K562 (cell line): ENCODE results near the gene RGS19. TPM values are rescaled to one million over a fixed set of nuclear protein-coding genes. Genes with fewer than 3 reads are reported as not detected.

ENCODE experiments used
- CXXC5 ChIP-seq: fragments of 250-450 bp; sonication (Bioruptor Pico); IDR thresholded peaks from 2 replicates; pipeline ENCODE4 v1.8.0; 2022; ENCODE audit warnings: inconsistent platforms, mild to moderate bottlenecking, moderate library complexity
- ILK ChIP-seq: fragments of 450-650 bp; IDR thresholded peaks from 2 replicates; pipeline ENCODE4 v1.6.1; 2016; ENCODE audit warnings: missing genetic modification characterization, low read depth, mild to moderate bottlenecking, missing compliant biosample characterization, moderate library complexity, borderline replicate concordance
- RBFOX2 ChIP-seq: fragments of 200-400 bp; formaldehyde crosslinking; IDR thresholded peaks from 2 replicates; pipeline ENCODE4 v1.6.1; 2017; ENCODE audit warnings: low read depth, mild to moderate bottlenecking, low read length, moderate library complexity
- RBM14 ChIP-seq: fragments of 200-400 bp; formaldehyde crosslinking; IDR thresholded peaks from 2 replicates; pipeline ENCODE4 v1.6.1; 2018; ENCODE audit warnings: low read depth, mild to moderate bottlenecking, low read length, moderate library complexity, borderline replicate concordance; ENCODE audit not compliant: insufficient read depth
- SLC30A9 ChIP-seq: fragments of 250-450 bp; sonication (Bioruptor Pico); IDR thresholded peaks from 2 replicates; pipeline ENCODE4 v1.8.0; 2022; ENCODE audit warnings: mild to moderate bottlenecking, moderate library complexity
- U2AF1 ChIP-seq: fragments of 200-400 bp; formaldehyde crosslinking; optimal IDR thresholded peaks from 2 replicates; pipeline ENCODE3; 2017; ENCODE audit warnings: mild to moderate bottlenecking, low read depth, low read length, moderate library complexity
- ZNF175 ChIP-seq: fragments of 200-800 bp; sonication (Bioruptor generic); IDR thresholded peaks from 2 replicates; pipeline ENCODE4 v1.6.1; 2016; ENCODE audit warnings: low read depth, mild to moderate bottlenecking, missing genetic modification characterization, missing compliant biosample characterization
- ZNF75A ChIP-seq: fragments of 450-650 bp; formaldehyde crosslinking; IDR thresholded peaks from 2 replicates; pipeline ENCODE4 v1.4.0; 2020; ENCODE audit warnings: mild to moderate bottlenecking
- ZNF76 ChIP-seq: fragments of 250-450 bp; sonication (Bioruptor Pico); IDR thresholded peaks from 2 replicates; pipeline ENCODE4 v1.4.0; 2020; ENCODE audit warnings: mild to moderate bottlenecking, moderate library complexity, borderline replicate concordance
- polyA plus RNA-seq, 8 experiments: library from polyadenylated mRNA; depleted of rRNA in 4 of 8; stranded (reverse) in 5 of 8; unstranded in 3 of 8; fragments of >200 nt; fragmentation: Nextera tagmentation in 2 of 8; fragmentation: Illumina TruSeq in 1 of 8; extraction: Ambion mirVana in 2 of 8; extraction: Trizol in 1 of 8; gene quantifications; 2 replicates each; pipeline versions ENCODE4 v1.2.1 to v1.2.3, GENCODE V29; 2011 to 2014; ENCODE audit warnings: inconsistent platforms in 1 of 8, missing spikeins in 1 of 8
- total RNA-seq, 7 experiments: library from RNA; depleted of rRNA in 6 of 7; stranded (reverse); fragments of >200 nt in 6 of 7; fragmentation: Illumina TruSeq in 2 of 7; extraction: Trizol in 2 of 7; gene quantifications; 2 replicates each; pipeline versions ENCODE4 v1.2.1 to v1.2.3, GENCODE V29; 2011 to 2021; ENCODE audit warnings: low replicate concordance in 1 of 7
- TF ChIP-seq, protein P1 (sequence below), 2 experiments: fragments of 450-650 bp; IDR thresholded peaks; 2 replicates each; pipeline ENCODE4 v1.6.1; 2018; ENCODE audit warnings: mild to moderate bottlenecking in 2 of 2, low read depth in 1 of 2; ENCODE audit not compliant: partially characterized antibody in 2 of 2
- TF ChIP-seq, protein P2 (sequence below): fragments of 450-650 bp; IDR thresholded peaks from 2 replicates; pipeline ENCODE4 v1.6.1; 2016; ENCODE audit warnings: borderline replicate concordance
- TF ChIP-seq, protein P3 (sequence below): fragments of 450-650 bp; formaldehyde crosslinking; IDR thresholded peaks from 2 replicates; pipeline ENCODE4 v1.4.0; 2020; ENCODE audit warnings: mild to moderate bottlenecking, moderate library complexity
- TF ChIP-seq, protein P4 (sequence below), 3 experiments: IDR thresholded peaks in 2 of 3; conservative IDR thresholded peaks in 1 of 3; 2 replicates each; pipeline ENCODE4 v1.5.1; 2011 to 2012; ENCODE audit warnings: low read length in 3 of 3, mild to moderate bottlenecking in 3 of 3, control low read depth in 2 of 3, improper control_type of control experiment in 1 of 3, inconsistent platforms in 1 of 3, low read depth in 1 of 3, mixed read lengths in 1 of 3, moderate library complexity in 1 of 3; ENCODE audit not compliant: insufficient read depth in 2 of 3
- TF ChIP-seq, protein P5 (sequence below), 2 experiments: fragments of 450-650 bp; IDR thresholded peaks; 2 replicates each; pipeline ENCODE4 v1.6.1; 2016

The RGS19 gene
- total and polyA plus RNA-seq, 9 of the 15 experiments (the other 6 are each of a cell fraction or from before 2014, with no cell fraction given) = 0.41 to 23.7 (median 14.6) TPM

DNA sequence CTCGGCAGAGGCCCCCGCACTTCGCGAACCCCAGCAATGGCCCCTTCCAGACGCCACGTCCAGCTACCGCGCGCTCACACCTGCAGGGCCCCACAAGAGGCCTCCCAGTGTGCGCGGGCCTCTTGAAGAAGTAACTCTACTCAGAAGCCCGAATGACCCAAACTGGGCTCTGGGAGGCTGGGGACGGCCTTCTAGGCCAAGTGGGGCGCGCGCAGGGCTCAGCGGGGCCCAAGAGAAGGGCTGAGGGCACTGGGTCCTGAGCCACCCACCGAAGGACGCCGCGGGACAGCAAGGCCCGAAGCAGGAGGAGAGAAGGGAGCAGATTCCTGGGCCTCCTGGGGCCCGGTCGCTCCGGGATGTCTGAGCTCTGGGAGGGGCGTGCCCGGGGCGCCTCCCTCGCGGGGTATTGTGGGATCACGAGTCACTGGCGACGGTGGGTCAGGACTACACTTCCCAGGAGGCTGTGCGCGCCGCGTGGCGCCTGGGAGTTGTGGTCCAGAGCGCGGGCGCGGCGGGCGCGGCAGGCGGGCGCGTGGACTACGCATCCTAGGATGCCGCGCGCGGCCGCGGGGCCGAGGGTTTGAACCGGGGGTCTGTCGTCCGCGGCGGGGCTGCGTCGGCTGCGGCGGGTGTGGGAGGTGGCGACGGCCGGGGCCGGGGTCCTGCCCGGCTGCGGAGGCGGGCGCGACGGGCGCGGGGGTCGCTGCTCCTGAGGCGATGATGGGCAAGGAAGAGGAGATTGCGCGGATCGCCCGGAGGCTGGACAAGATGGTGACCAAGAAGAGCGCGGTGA lies 16.5 kb downstream of the RGS19 start, which contains the start of gene TCEA2 (continued):
- TF ChIP-seq, protein P1, sequence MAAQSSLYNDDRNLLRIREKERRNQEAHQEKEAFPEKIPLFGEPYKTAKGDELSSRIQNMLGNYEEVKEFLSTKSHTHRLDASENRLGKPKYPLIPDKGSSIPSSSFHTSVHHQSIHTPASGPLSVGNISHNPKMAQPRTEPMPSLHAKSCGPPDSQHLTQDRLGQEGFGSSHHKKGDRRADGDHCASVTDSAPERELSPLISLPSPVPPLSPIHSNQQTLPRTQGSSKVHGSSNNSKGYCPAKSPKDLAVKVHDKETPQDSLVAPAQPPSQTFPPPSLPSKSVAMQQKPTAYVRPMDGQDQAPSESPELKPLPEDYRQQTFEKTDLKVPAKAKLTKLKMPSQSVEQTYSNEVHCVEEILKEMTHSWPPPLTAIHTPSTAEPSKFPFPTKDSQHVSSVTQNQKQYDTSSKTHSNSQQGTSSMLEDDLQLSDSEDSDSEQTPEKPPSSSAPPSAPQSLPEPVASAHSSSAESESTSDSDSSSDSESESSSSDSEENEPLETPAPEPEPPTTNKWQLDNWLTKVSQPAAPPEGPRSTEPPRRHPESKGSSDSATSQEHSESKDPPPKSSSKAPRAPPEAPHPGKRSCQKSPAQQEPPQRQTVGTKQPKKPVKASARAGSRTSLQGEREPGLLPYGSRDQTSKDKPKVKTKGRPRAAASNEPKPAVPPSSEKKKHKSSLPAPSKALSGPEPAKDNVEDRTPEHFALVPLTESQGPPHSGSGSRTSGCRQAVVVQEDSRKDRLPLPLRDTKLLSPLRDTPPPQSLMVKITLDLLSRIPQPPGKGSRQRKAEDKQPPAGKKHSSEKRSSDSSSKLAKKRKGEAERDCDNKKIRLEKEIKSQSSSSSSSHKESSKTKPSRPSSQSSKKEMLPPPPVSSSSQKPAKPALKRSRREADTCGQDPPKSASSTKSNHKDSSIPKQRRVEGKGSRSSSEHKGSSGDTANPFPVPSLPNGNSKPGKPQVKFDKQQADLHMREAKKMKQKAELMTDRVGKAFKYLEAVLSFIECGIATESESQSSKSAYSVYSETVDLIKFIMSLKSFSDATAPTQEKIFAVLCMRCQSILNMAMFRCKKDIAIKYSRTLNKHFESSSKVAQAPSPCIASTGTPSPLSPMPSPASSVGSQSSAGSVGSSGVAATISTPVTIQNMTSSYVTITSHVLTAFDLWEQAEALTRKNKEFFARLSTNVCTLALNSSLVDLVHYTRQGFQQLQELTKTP (IDR thresholded peaks at IDR 0.05; ENCODE audit: low read depth in 1 of 2, partially characterized antibody in 2 of 2) = peak in 1 of 2 experiments; percentile 97
- TF ChIP-seq U2AF1 (no peak), ZNF76 (peak; percentile 94), RBFOX2 (peak; percentile 81), ZNF175 (peak; percentile 94), SLC30A9 (no peak), RBM14 (no peak), ILK (no peak), CXXC5 (peak; percentile 92), ZNF75A (CRISPR knock-in tag) (peak; percentile 32; the same call in 1 of the 2 replicates)
- TF ChIP-seq, protein P2, sequence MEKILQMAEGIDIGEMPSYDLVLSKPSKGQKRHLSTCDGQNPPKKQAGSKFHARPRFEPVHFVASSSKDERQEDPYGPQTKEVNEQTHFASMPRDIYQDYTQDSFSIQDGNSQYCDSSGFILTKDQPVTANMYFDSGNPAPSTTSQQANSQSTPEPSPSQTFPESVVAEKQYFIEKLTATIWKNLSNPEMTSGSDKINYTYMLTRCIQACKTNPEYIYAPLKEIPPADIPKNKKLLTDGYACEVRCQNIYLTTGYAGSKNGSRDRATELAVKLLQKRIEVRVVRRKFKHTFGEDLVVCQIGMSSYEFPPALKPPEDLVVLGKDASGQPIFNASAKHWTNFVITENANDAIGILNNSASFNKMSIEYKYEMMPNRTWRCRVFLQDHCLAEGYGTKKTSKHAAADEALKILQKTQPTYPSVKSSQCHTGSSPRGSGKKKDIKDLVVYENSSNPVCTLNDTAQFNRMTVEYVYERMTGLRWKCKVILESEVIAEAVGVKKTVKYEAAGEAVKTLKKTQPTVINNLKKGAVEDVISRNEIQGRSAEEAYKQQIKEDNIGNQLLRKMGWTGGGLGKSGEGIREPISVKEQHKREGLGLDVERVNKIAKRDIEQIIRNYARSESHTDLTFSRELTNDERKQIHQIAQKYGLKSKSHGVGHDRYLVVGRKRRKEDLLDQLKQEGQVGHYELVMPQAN = no peak
- TF ChIP-seq, protein P3, sequence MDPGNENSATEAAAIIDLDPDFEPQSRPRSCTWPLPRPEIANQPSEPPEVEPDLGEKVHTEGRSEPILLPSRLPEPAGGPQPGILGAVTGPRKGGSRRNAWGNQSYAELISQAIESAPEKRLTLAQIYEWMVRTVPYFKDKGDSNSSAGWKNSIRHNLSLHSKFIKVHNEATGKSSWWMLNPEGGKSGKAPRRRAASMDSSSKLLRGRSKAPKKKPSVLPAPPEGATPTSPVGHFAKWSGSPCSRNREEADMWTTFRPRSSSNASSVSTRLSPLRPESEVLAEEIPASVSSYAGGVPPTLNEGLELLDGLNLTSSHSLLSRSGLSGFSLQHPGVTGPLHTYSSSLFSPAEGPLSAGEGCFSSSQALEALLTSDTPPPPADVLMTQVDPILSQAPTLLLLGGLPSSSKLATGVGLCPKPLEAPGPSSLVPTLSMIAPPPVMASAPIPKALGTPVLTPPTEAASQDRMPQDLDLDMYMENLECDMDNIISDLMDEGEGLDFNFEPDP (CRISPR knock-in tag) = no peak
- TF ChIP-seq, protein P4, sequence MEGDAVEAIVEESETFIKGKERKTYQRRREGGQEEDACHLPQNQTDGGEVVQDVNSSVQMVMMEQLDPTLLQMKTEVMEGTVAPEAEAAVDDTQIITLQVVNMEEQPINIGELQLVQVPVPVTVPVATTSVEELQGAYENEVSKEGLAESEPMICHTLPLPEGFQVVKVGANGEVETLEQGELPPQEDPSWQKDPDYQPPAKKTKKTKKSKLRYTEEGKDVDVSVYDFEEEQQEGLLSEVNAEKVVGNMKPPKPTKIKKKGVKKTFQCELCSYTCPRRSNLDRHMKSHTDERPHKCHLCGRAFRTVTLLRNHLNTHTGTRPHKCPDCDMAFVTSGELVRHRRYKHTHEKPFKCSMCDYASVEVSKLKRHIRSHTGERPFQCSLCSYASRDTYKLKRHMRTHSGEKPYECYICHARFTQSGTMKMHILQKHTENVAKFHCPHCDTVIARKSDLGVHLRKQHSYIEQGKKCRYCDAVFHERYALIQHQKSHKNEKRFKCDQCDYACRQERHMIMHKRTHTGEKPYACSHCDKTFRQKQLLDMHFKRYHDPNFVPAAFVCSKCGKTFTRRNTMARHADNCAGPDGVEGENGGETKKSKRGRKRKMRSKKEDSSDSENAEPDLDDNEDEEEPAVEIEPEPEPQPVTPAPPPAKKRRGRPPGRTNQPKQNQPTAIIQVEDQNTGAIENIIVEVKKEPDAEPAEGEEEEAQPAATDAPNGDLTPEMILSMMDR (IDR thresholded peaks at IDR 0.05 in 2 of 3, conservative IDR thresholded peaks at IDR 0.05 in 1 of 3; ENCODE audit: insufficient read depth in 2 of 3, low read depth in 1 of 3, low read length in 3 of 3) = no peak
- TF ChIP-seq, protein P5, sequence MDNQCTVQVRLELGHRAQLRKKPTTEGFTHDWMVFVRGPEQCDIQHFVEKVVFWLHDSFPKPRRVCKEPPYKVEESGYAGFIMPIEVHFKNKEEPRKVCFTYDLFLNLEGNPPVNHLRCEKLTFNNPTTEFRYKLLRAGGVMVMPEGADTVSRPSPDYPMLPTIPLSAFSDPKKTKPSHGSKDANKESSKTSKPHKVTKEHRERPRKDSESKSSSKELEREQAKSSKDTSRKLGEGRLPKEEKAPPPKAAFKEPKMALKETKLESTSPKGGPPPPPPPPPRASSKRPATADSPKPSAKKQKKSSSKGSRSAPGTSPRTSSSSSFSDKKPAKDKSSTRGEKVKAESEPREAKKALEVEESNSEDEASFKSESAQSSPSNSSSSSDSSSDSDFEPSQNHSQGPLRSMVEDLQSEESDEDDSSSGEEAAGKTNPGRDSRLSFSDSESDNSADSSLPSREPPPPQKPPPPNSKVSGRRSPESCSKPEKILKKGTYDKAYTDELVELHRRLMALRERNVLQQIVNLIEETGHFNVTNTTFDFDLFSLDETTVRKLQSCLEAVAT (IDR thresholded peaks at IDR 0.05) = no peak; a peak in 1 of 4 replicates
